ENCODE measurements around the gene TROAP.

Gene TROAP

GRCh38 chr12:49279706-49280159 is 43.3 kb upstream of the TROAP start (continued):
- TF ChIP-seq HIC1 (tag by site-specific recombination; IDR thresholded peaks at IDR 0.05) = no peak
- TF ChIP-seq ZNF391 (tag by site-specific recombination; IDR thresholded peaks at IDR 0.05; ENCODE audit: borderline replicate concordance, low read depth) = no peak
- TF ChIP-seq ZNF133 (tag by site-specific recombination; IDR thresholded peaks at IDR 0.05) = no peak
- no peak for TF ChIP-seq ZNF513 (tag by site-specific recombination; IDR thresholded peaks at IDR 0.05)
- peak; percentile 72 for TF ChIP-seq ZEB2 (tag by site-specific recombination; IDR thresholded peaks at IDR 0.05)
- no peak for TF ChIP-seq KLF7 (tag by site-specific recombination; IDR thresholded peaks at IDR 0.05; ENCODE audit: borderline replicate concordance)
- TF ChIP-seq ZNF449 (tag by site-specific recombination; IDR thresholded peaks at IDR 0.05) = no peak
- TF ChIP-seq ELK4 (IDR thresholded peaks at IDR 0.05; ENCODE audit: borderline replicate concordance, low read depth, low read length) = no peak
- TF ChIP-seq HOXD13 (CRISPR knock-in tag; IDR thresholded peaks at IDR 0.05; ENCODE audit: borderline replicate concordance) = no peak
- no peak for TF ChIP-seq ZNF830 (tag by site-specific recombination; IDR thresholded peaks at IDR 0.05; ENCODE audit: low read depth)
- TF ChIP-seq ZNF404 (tag by site-specific recombination; IDR thresholded peaks at IDR 0.05) = no peak
- TF ChIP-seq KLF8 (tag by site-specific recombination; IDR thresholded peaks at IDR 0.05) = peak; percentile 28; the same call in 1 of the 2 replicates
- TF ChIP-seq ZNF394 (tag by site-specific recombination; IDR thresholded peaks at IDR 0.05; ENCODE audit: borderline replicate concordance) = peak; percentile 11; the same call in 1 of the 2 replicates
- TF ChIP-seq ZIC2 (tag by site-specific recombination; IDR thresholded peaks at IDR 0.05) = peak; percentile 48; the same call in 1 of the 2 replicates
- TF ChIP-seq PRDM1 (tag by site-specific recombination; IDR thresholded peaks at IDR 0.05) = peak; percentile 56; the same call in 1 of the 2 replicates
- TF ChIP-seq ZNF398 (tag by site-specific recombination; IDR thresholded peaks at IDR 0.05) = peak; percentile 49; the same call in 1 of the 2 replicates
- TF ChIP-seq ZNF341 (tag by site-specific recombination; IDR thresholded peaks at IDR 0.05; ENCODE audit: low read depth) = peak; percentile 79
- peak; percentile 75 for TF ChIP-seq ZNF366 (tag by site-specific recombination; conservative IDR thresholded peaks at IDR 0.05)
- TF ChIP-seq KLF10 (tag by site-specific recombination; IDR thresholded peaks at IDR 0.05) = no peak; the same call in 1 of the 2 replicates
- TF ChIP-seq OVOL3 (tag by site-specific recombination; IDR thresholded peaks at IDR 0.05) = no peak
- TF ChIP-seq HOXA7 (CRISPR knock-in tag; IDR thresholded peaks at IDR 0.05; ENCODE audit: borderline replicate concordance) = no peak
- TF ChIP-seq GFI1B (tag by site-specific recombination; IDR thresholded peaks at IDR 0.05) = no peak
- peak; percentile 61 for TF ChIP-seq PRDM10 (tag by site-specific recombination; IDR thresholded peaks at IDR 0.05)
- no peak for TF ChIP-seq ZNF239 (tag by site-specific recombination; IDR thresholded peaks at IDR 0.05)
- TF ChIP-seq BCL11B (tag by site-specific recombination; IDR thresholded peaks at IDR 0.05; ENCODE audit: low read depth) = no peak
- no peak for TF ChIP-seq ZNF747 (tag by site-specific recombination; IDR thresholded peaks at IDR 0.05)
- peak; percentile 71; the same call in 1 of the 2 replicates for TF ChIP-seq IKZF3 (tag by site-specific recombination; IDR thresholded peaks at IDR 0.05)

Data from HEK293 (cell line).